ENCODE data around the gene MMD2.

The MMD2 gene

GRCh38 chr7:4871056-4871680, 87.8 kb downstream of the MMD2 start:
- no peak overlapping the region for H3K4me3 ChIP-seq (ENCODE audit: low read length in 2 of 2)
- no peaks in the 10 kb centered on the region for H3K36me3 ChIP-seq (ENCODE audit: control insufficient read depth in 2 of 2, insufficient read depth in 2 of 2, low read length in 2 of 2)
- H3K9ac ChIP-seq (ENCODE audit: low read length in 2 of 2): no peak overlapping the region
- no peaks in the 10 kb centered on the region for H3K4me1 ChIP-seq (ENCODE audit: control insufficient read depth, insufficient read depth, low read length)
- H3K27ac ChIP-seq (ENCODE audit: low read length): no peak overlapping the region
- H3K27me3 ChIP-seq (ENCODE audit: control insufficient read depth in 1 of 2, insufficient read depth in 2 of 2, low read length in 2 of 2): peaks cover 0 to 4% of the 10 kb centered on the region in 2 donors
- H3K9me3 ChIP-seq (ENCODE audit: control insufficient read depth in 2 of 2, low read length in 2 of 2): peaks cover 0 to 3% of the 10 kb centered on the region in 2 donors

DNA sequence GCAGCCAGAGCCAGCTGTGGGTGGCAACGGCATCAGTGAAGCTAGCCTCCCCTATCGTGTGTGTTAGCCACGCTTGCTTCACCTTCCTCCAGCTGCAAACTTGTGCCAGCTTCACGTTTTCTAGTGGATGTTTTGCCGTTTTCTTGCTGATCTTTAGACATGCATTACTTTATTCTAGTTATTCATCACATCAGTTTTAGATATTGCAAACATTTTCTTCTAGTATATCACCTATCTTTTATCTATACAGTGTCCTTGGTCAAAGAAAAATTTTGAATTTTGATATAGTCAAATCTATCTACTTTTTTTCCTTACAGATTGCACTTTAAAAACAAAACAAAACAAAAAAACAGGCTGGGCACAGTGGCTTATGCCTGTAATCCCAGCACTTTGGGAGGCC, 90.5 kb downstream of the MMD2 start:
- no peak overlapping the region for H3K9ac ChIP-seq (ENCODE audit: low read length in 2 of 2)
- H3K4me3 ChIP-seq (ENCODE audit: low read length in 2 of 2): no peak overlapping the region
- H3K36me3 ChIP-seq (ENCODE audit: control insufficient read depth in 2 of 2, insufficient read depth in 2 of 2, low read length in 2 of 2): no peaks in the 10 kb centered on the region
- no peak overlapping the region for H3K27ac ChIP-seq (ENCODE audit: low read length)
- peaks cover 0 to 6% of the 10 kb centered on the region in 2 donors for H3K27me3 ChIP-seq (ENCODE audit: control insufficient read depth in 1 of 2, insufficient read depth in 2 of 2, low read length in 2 of 2)
- H3K4me1 ChIP-seq (ENCODE audit: control insufficient read depth, insufficient read depth, low read length): no peaks in the 10 kb centered on the region
- H3K9me3 ChIP-seq (ENCODE audit: control insufficient read depth in 2 of 2, low read length in 2 of 2): peaks cover 0 to 3% of the 10 kb centered on the region in 2 donors

GRCh38 chr7:4866528-4867496, 92.2 kb downstream of the MMD2 start:
- H3K9ac ChIP-seq (ENCODE audit: low read length in 2 of 2): no peak overlapping the region
- H3K9me3 ChIP-seq (ENCODE audit: control insufficient read depth in 2 of 2, low read length in 2 of 2): peaks cover 0 to 9% of the 10 kb centered on the region in 2 donors
- no peak overlapping the region for H3K27ac ChIP-seq (ENCODE audit: low read length)
- no peaks in the 10 kb centered on the region for H3K4me1 ChIP-seq (ENCODE audit: control insufficient read depth, insufficient read depth, low read length)
- H3K4me3 ChIP-seq (ENCODE audit: low read length in 2 of 2): no peak overlapping the region
- no peaks in the 10 kb centered on the region for H3K36me3 ChIP-seq (ENCODE audit: control insufficient read depth in 2 of 2, insufficient read depth in 2 of 2, low read length in 2 of 2)
- H3K27me3 ChIP-seq (ENCODE audit: control insufficient read depth in 1 of 2, insufficient read depth in 2 of 2, low read length in 2 of 2): peaks cover 7 to 8% of the 10 kb centered on the region in 2 donors

DNA sequence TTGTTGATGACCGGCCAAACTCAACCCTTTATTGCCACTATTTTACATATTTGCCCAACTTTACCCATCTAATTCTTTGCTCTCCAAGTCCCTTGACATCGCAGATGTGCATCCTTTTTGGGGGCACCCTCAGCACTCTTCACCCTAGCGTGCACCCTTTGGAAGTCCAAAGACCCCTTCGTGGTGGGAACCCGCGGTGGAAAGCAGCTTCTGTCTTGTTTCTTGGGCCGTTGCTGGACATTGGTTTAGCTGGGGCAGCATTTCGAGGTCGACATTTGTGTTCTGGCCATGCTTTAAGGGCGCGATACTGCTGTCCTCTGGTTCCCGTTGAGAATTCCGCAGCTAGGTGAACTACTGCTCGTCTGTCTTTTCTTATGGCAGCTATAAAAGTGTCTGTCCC, 96.8 kb downstream of the MMD2 start:
- Histone ChIP-seq H3K9me3 (ENCODE audit: control insufficient read depth in 2 of 2, low read length in 2 of 2) (peaks cover 2 to 6% of the 10 kb centered on the region in 2 donors), H3K36me3 (ENCODE audit: control insufficient read depth in 2 of 2, insufficient read depth in 2 of 2, low read length in 2 of 2) (no peaks in the 10 kb centered on the region), H3K4me1 (ENCODE audit: control insufficient read depth, insufficient read depth, low read length) (no peaks in the 10 kb centered on the region), H3K9ac (ENCODE audit: low read length in 2 of 2) (no peak overlapping the region), H3K27ac (ENCODE audit: low read length) (no peak overlapping the region), H3K27me3 (ENCODE audit: control insufficient read depth in 1 of 2, insufficient read depth in 2 of 2, low read length in 2 of 2) (peaks cover 6 to 12% of the 10 kb centered on the region in 2 donors), H3K4me3 (ENCODE audit: low read length in 2 of 2) (peak overlapping the region in 1 of 2 donors; percentile 24)

GRCh38 chr7:4861673-4862072, 97.3 kb downstream of the MMD2 start, which contains the start of gene PAPOLB:
PAPOLB (minus strand) TSS chr7:4862030; CDS start chr7:4861810, 220 bp downstream.
- Histone ChIP-seq H3K4me1 (ENCODE audit: control insufficient read depth, insufficient read depth, low read length) (no peaks in the 10 kb centered on the region), H3K27me3 (ENCODE audit: control insufficient read depth in 1 of 2, insufficient read depth in 2 of 2, low read length in 2 of 2) (peaks cover 6 to 12% of the 10 kb centered on the region in 2 donors)

GRCh38 chr7:4861227-4861626, 97.8 kb downstream of the MMD2 start:
- Histone ChIP-seq H3K36me3 (ENCODE audit: control insufficient read depth in 2 of 2, insufficient read depth in 2 of 2, low read length in 2 of 2) (no peaks in the 10 kb centered on the region), H3K27me3 (ENCODE audit: control insufficient read depth in 1 of 2, insufficient read depth in 2 of 2, low read length in 2 of 2) (peaks cover 6 to 12% of the 10 kb centered on the region in 2 donors), H3K27ac (ENCODE audit: low read length) (no peak overlapping the region), H3K9ac (ENCODE audit: low read length in 2 of 2) (no peak overlapping the region), H3K9me3 (ENCODE audit: control insufficient read depth in 2 of 2, low read length in 2 of 2) (peaks cover 2 to 6% of the 10 kb centered on the region in 2 donors), H3K4me1 (ENCODE audit: control insufficient read depth, insufficient read depth, low read length) (no peaks in the 10 kb centered on the region), H3K4me3 (ENCODE audit: low read length in 2 of 2) (no peak overlapping the region)

More at GRCh38 chr7:4861673-4862072, 97.3 kb downstream of the MMD2 start, which contains the start of gene PAPOLB:
- Histone ChIP-seq H3K4me3 (ENCODE audit: low read length in 2 of 2) (peak within 1 kb of the TSS in 1 of 2 donors; percentile 24), H3K36me3 (ENCODE audit: control insufficient read depth in 2 of 2, insufficient read depth in 2 of 2, low read length in 2 of 2) (no peaks in the 10 kb centered on the region), H3K9ac (ENCODE audit: low read length in 2 of 2) (no peak within 1 kb of the TSS), H3K9me3 (ENCODE audit: control insufficient read depth in 2 of 2, low read length in 2 of 2) (peaks cover 2 to 6% of the 10 kb centered on the region in 2 donors), H3K27ac (ENCODE audit: low read length) (no peak within 1 kb of the TSS)

DNA sequence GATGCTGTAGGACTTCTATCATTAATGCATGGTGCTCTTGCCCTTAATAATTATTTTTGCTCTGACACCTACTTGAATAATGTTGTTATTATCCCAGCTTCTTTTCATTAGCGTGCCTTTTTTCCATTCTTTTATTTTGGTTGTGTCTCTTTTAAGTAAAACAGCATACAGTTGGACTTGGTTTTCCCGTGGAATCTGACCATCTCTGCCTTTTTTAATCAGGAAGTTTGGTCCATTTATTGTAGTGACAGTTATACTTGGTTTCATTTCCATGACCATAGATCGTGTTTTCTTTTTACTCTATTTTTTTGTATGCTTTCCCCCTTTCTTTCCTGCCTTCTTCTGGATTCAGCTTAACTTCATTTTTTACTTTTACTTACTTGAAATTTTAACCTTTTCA, 101.8 kb downstream of the MMD2 start:
- Histone ChIP-seq H3K36me3 (ENCODE audit: control insufficient read depth in 2 of 2, insufficient read depth in 2 of 2, low read length in 2 of 2) (no peaks in the 10 kb centered on the region), H3K27ac (ENCODE audit: low read length) (no peak overlapping the region), H3K4me3 (ENCODE audit: low read length in 2 of 2) (no peak overlapping the region), H3K9ac (ENCODE audit: low read length in 2 of 2) (no peak overlapping the region), H3K4me1 (ENCODE audit: control insufficient read depth, insufficient read depth, low read length) (no peaks in the 10 kb centered on the region), H3K27me3 (ENCODE audit: control insufficient read depth in 1 of 2, insufficient read depth in 2 of 2, low read length in 2 of 2) (peaks cover 3 to 9% of the 10 kb centered on the region in 2 donors), H3K9me3 (ENCODE audit: control insufficient read depth in 2 of 2, low read length in 2 of 2) (peaks cover 2 to 4% of the 10 kb centered on the region in 2 donors)

- no peak overlapping the region for H3K4me3 ChIP-seq (ENCODE audit: low read length in 2 of 2)
- peaks cover 0 to 4% of the 10 kb centered on the region in 2 donors for H3K9me3 ChIP-seq (ENCODE audit: control insufficient read depth in 2 of 2, low read length in 2 of 2)
- no peaks in the 10 kb centered on the region for H3K36me3 ChIP-seq (ENCODE audit: control insufficient read depth in 2 of 2, insufficient read depth in 2 of 2, low read length in 2 of 2)
- H3K4me1 ChIP-seq (ENCODE audit: control insufficient read depth, insufficient read depth, low read length): no peaks in the 10 kb centered on the region
- H3K9ac ChIP-seq (ENCODE audit: low read length in 2 of 2): no peak overlapping the region
- no peak overlapping the region for H3K27ac ChIP-seq (ENCODE audit: low read length)
- peaks cover 0 to 2% of the 10 kb centered on the region in 2 donors for H3K27me3 ChIP-seq (ENCODE audit: control insufficient read depth in 1 of 2, insufficient read depth in 2 of 2, low read length in 2 of 2)
These were observed 102.5 kb downstream of the MMD2 start for GRCh38 chr7:4856336-4857057.
